Amygdala (tissue), 56 donors: Measurements from ENCODE around the gene TREX2.
A peak's percentile ranks its signal among the peaks of the same experiment; 100 is the strongest.

Experiments used
- DNase-seq, 56 donors: peaks; one replicate each; lab custom pipeline; 2025; lab: John Stamatoyannopoulos, UW

TREX2 gene, protein sequence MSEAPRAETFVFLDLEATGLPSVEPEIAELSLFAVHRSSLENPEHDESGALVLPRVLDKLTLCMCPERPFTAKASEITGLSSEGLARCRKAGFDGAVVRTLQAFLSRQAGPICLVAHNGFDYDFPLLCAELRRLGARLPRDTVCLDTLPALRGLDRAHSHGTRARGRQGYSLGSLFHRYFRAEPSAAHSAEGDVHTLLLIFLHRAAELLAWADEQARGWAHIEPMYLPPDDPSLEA

DNA sequence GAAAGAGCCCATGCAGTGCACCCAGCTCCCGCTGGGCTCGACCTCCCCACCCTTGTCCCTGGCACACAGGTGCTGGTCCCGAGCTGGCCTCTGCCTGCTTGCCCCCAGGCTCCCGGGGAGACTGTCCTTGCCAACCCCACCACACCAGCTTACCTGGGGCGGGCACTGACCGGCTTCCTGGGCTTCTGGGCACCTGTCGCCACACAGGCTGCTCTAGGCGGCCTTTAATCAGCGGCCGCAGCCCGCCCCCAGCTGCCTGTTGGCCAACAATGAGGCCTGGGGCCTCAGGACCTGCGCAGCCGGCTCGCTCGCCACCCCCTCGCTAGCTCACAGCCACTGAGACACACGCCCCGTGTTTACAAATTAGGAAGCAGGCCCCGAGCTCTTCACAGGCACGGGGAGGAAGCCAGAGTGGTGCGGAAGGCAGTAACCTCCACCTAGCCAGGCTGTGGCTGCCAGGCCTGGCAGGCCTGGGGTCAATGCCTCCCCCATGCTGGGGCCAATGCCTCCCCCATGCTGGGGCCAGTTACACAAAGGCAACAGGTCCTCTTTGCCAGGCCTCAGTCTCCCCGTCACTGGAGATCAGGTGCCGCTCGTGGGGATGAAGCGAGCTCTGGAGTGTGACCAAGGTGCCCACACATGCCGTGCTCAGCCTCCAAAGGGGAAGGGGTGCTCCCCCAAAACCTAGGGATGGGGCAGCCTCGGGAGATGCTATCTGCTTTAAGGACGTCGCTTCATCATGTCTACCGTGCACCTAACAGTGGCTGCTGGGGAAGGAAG, at the start of gene TREX2:
Gene TREX2, minus strand, starts transcription at position 201 of the 780 bp plus-strand sequence. CDS start 626 bp downstream, outside the sequence.
- no peak for DNase-seq

DNA sequence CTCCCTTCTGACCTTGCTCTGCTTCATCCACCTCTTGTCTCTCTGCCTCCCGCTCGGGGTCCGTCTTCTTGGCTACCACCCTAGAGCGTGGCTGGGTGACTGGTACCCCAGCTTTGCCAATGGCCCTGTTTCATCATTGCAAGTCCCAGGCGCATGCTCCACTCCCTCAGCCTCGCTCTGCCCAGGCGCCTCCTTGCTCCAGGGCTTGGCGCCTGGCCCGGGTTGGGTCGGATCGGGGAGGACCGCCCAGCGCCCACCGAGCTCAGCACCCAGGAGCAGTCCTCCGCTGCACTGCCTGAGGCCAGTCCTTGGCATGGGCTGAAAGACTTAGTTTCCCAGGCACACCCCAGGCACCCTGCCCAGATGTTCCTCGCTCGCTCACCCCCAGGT, 49.5 kb upstream of the TREX2 start:
- DNase-seq = peak in 18 of 56 donors; percentile 1 to 68 (median 29)

DNA sequence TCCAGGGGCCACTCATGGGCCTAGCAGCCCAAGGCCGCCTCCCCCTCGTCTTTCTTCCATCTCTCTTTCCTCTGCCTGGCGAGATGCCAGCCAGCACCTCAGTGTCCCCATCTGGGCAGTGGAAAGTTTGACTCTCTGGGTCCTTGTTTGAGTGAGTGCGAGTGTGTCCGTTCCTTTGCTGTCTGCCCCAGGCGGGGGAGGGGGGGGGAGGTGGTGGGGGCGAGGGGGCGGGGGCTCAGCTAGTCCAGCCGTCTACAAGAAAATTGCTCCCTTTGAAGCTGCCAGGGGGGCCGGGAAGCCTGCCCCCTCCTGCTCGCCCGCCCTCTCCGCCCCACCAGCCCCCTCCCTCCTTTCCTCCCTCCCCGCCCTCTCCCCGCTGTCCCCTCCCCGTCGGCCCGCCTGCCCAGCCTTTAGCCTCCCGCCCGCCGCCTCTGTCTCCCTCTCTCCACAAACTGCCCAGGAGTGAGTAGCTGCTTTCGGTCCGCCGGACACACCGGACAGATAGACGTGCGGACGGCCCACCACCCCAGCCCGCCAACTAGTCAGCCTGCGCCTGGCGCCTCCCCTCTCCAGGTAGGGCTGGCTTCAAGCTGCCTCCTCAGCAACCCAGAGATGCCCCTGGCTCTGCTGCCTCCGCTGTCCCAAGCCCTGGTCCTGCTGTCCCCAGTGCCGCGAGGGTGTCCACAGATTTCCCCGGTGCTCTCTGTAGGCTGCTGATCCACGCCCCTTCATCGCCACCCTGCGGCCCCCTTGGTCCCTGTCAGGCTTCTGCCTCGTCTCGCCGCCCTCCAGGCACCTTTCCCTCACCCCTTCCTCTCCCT, 48.9 kb upstream of the TREX2 start, which contains the start of gene BGN:
Gene BGN, plus strand, starts transcription at position 440 of the 821 bp plus-strand sequence. CDS start 9,652 bp downstream, outside the sequence.
- peak in 16 of 56 donors; percentile 2 to 68 (median 30) for DNase-seq

DNA sequence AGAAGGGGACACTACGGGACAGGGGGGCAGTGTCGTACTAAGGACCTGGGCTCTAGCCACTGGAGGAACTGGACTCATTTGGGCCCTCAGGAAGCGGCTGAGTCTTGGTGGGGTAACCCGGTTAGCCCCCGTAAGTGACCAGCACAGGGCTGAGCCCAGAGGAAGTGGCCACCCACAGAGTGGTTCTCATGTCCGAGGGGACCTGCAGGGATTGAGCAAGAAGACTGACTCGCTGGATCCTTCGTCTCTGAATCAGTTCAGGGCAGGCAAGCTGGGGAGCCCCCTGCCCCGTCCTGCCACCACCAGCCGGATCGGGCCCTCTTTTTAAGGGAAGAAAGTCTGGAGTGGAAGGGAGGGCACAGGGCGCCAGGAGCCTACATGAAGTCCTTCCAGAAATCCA, 48.2 kb upstream of the TREX2 start:
- no peak for DNase-seq

DNA sequence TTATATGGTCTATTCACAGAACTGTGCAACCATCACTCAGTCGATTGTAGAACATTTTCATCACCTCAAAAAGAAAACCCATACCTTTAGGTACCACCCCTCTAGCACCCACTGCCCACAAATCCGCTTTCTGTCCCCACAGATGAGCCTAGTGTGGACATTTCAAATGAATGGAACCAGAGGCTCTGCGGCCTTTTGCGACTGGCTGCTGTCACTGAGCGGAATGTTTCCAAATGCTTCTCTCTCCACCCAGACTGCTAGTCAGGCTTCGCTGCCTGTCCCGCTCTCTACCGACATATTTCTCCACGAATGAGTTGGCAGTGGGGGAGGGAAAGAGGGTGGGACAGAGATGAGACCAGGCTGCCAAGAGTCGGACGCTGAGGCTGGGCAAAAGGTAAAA, 47.2 kb upstream of the TREX2 start:
- no peak for DNase-seq

DNA sequence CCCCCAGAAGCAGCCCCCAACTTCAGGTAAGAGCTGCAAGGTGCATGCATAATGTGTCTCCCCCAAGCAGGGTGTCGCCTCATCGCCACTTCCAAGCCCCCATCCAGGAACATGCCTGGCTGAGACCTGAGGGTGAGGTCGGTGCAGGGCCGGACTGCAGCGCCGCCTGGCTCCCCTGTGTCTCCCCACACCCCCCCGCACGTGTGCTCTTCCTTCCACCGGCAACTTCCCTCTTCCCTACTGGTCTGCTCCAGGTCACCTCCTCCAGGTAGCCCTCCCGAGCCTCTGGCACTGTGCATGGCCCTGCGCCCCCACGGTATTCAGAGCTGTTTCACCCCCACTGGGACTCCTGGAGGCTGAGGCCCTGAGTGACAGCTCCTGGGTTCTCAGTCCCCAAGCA, 46.7 kb upstream of the TREX2 start:
- DNase-seq = no peak

DNA sequence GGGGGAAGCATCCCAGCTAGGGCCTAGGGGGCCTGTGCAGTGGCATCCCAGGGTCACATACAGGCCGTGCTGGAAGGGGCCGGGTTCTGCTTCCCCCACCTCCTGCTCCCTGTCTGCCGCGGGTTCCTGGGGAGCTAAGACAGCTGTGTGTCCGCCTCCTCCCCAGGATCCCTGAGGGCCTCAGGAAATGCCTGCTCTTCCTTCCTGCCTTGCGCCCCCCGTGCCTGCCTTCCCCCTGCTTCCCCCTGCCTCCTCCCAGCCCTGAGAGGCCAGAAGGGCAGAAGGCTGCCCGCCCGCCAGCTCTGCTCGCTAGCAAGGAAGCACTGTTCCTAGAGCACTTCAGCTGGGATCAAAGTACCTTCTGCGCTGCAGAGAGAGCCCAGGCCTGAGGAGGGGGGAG, 46.1 kb upstream of the TREX2 start:
- DNase-seq = no peak

DNA sequence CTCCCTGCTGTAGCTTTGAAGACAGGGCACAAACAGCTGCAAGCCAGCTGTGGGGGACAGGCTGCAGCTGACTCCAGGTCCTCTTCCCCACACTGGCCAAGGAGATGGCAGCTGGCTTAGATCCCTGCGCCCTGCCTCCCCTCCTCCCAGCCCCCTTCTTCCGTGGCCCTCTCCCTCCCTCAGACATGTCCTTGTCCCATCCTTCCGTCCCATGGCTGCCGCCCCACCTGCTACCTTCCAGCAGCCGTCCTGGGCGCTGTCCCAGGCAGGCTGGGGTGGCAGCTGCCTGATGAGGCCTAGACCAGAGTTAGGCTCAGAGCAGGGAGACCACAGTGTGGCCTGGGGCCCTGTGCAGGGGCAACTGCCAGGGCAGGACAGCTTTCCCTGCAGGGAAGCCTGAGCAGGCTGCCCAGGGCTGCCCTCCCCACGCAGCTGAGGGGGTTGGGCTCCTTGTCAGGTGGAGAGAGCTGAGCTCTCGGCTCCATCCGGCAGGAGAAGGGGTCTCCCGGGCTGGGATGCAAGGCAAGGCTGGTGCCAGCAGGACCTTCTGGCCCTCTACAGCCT, 45.6 kb upstream of the TREX2 start:
- DNase-seq = no peak

DNA sequence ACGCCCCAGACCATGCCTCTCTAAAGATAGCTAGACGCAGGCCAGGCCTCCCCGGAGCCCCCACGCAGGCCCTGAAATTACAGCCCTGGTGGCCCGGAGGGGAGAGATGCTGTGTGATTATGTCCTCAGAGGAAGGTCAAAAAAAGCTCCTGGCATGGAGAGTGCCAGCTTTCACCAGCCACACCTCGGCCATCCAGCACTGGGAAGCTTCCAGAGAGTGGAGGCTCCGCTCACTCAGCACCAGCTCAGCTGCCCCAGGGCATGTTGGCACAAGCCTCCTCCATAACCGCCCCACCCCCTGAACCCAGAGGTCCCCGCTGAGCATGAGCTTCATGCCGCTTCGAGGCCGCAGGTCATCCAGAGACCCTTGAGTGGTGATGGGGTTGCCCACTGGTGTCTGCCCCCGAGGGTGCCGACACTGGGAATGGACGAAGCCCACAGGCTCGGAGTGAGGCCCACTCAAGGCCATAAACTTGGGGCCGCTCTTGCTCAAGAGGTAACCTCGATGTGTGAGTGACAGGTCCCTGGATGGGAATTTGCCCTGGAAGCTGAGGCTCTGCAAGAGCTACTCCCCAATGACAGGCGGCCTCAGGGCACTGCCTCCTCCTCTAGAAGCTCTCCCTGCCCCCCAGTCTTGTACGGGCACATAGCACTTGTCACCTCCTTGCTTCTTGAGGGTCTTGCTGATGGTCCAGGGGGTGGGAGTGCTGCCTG, 44.5 kb upstream of the TREX2 start:
- no peak for DNase-seq

DNA sequence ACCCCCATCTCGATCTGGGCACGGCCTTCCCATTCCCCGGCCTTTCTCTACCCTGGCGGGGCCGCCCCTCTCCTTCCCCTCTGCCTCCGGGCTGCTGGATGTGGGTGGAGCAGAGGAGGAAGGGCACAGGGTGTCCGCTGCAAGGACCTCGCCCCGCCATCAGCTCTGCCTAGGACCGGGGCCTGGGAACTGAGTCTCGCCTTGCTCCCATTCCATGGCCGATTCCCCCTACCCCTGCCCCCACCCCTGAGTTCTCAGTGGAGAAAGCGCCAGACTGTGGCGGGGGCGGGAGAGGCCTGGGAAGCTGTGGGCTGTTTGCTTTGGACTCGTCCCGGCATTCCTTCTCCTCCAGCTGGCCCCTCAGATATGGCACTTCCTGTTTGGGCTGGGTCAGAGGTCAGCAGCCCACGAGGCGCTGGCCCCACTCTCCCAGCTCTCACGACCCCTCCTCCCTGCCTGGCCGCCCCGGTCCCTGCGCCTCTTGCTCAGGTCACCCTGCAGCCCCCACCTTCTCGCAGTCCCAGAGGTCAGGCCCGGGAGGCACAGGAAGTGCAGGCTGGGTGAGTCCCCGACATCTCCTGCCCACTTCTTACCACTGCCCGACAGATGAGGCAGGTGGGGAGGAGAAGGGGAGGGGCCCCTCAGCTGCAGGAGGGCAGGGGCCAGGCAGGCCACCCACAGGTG, 42.5 kb upstream of the TREX2 start:
- DNase-seq = no peak

DNA sequence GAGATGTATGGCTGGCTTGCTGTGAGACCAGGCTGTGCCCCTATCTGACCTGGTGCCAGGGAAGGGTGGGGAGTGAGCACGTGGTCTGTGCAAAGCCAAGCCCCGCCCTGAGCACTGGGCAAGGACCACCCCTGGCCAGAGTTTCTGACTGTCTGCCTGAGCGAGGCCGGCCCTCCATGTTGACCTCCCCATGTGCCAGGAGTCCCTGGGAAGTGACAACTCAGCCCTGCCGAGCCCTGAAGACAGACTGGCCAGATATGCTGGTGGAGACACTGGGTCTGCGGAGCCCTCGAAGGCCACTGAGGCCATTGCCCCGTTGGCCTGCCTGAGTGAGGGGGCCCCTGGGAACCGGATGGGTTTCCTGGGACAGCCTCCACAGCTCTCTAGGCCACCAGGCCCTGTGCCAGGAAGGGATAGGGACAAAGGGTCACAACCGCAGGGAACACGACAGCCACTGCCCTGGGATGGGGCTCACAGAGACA, 41.8 kb upstream of the TREX2 start:
- DNase-seq = no peak

DNA sequence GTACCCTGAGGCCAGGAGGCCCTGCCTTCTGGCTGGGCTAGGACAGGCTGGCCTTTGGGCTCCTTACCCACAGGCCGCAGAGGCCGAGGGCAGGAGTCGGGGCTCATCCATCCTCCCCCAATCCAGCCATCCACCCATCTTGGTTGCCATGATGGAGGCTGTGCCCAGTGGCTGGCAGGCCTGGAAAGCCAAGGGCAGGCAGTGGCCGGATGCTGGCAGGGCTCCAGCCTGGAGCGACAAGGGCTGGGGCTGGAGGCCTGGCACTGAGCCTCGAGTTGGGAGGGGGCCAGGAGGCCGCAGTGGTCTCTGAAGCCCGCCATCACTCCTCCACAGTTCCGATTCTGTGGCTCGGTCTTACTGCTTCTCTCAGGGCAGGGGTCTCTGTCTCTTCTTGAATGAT, 40.3 kb upstream of the TREX2 start:
- no peak for DNase-seq

DNA sequence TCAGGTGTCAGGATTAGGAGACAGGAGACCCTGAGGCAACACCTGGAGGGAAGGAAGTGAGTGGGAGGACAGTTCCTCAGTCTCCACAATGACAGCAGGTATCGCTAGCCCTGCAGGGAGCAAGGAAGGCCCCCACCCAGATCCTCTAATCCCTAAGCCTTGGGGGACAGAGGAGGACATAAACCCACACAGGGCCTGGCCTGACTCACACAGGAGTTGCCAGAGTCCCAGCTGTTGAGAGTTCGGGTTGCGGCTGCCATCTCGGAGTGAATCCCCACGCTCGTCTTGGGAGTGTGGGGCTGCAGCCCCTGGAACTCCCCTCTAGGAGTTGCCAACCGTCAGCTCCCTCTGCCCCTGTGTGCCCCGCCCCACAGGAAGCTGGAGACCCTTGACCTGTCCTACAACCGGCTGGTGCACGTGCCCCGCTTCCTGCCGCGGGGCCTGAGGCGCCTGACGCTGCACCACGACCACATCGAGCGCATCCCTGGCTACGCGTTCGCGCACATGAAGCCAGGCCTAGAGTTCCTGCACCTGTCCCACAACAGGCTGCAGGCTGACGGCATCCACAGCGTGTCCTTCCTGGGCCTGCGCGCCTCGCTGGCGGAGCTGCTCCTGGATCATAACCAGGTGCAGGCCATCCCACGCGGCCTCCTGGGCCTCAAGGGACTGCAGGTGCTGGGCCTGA, 39.7 kb upstream of the TREX2 start:
- DNase-seq = no peak

DNA sequence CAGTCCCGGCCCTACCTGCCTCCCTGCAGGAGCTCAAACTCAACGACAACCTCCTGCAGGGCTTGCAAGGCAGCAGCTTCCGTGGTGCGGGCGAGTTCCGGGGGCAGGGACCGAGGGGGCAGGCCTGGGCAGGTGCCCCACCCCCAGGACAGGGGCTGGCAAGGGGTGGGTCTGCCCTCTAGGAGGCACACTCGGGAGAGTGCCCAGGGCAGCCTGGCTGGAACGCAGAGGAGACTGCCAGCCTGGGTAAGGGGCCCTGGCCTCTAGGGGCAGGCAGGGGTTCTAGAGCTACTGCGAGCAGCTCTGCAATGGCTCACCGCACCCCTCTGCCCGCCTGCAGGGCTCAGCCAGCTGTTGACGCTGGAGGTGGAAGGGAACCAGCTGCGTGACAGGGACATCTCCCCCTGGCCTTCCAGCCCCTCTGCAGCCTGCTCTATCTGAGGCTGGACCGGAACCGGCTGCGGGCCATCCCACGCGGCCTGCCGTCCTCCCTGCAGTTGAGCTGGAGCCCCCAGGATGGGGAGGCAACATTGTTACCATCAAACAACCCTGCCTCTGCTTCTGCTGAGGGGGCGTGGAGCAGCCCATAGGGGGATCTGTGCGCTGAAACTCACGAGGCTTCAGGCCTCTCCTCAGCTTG, 36.6 kb upstream of the TREX2 start:
- no peak for DNase-seq

DNA sequence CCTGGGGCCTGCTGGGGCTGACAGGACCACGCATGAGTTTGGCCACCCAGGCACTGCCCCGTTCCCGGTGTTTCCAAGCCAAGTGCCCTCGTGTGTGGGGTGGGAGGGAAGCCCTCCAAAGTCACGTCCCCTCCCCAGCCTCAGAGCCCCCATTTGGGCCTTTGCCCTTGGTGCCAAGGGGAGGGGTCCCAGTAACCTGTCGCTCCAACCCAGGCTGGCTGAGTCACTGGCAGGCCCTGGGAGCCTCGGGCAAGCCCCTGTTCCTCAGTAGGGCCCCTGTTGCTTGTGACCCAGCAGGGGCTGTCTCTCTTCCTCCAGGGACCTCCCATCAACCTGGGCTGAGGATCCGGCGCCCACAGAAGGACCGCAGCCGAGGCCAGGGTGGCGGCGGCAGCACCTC, 35.2 kb upstream of the TREX2 start:
- no peak for DNase-seq

DNA sequence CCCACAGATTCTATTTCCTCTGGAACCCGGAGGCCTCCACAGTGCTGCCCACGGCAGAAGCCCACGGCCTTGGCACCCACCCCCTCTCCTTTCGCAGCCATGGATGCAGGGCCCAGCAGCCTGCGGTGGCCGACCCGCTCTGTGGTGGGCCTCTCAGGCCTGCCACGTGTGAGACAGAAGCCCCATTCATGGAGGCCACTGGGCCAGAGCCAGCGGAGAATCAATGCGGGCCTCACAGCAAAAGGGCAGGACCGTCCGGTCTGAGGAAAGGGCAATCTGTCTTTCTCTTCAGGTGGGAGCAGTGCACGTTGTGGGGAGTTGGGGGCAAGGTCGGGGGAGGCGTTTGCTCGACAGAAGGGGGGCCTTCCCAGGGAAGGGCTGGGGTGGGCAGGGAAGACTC, 32.9 kb upstream of the TREX2 start:
- DNase-seq = peak in 15 of 56 donors; percentile 3 to 43 (median 20)

DNA sequence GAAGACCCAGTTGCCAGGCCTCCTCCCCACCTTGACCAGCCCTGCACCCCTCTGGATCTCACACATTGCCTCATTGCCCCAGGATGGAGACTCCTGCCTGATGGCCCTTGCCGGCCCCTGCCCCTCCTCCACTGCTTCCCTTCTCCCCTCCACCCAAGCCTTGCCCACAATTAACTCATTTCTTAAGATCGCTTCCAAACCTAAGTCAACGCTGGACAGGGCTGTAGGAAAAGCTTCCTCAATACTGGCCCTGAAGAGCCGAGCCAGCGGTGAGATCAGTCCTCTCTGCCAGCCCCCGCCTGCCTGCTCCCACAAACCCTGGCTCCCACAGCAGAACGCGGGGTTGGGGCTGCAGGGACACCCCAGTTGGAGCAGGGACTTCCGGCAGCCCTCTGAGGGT, 32.0 kb upstream of the TREX2 start:
- DNase-seq = no peak

DNA sequence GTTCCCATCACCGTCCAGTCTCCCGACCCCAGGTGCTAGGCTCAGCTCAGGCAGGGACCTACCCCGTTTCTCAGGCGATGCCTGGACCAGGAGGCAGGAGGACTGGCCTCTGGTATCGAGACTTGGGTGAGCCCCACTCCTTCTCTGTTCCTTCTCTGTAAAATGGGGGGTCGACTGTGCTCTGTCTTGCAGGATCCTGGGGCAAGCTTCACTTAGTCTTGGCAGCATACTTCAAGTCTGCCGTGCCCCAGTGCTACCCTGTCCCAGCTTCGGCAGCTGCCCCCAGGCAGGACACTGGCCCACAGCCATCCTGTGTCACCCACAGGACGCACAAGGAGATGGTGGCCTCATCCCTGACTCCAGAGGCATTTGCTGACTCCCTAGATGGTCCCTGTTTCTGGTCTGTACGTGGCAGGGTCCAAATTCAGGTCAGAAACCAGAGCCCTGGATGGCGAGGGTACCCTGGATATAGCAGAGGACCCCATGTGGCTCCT, 31.6 kb upstream of the TREX2 start:
- DNase-seq = no peak
